ENCODE data around the gene MKNK1.

DNA sequence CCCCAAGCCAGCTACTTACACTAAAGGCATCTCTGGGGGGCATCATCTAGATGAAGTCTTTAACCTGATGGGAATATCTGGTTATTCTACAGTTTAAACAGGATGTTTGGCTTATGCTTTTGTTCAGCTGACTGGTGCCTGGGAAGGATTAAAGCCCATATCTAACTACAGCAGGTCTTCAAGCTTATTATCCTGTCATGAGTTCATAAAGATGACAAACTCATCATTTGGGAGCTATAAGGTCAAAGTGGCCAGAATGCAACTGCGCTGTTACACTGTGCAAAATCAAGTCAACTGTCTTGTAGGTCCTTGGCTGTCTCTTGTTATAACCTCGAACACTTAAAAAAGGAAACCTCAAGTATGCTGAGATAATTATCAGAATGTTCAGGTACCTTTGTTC, 31.1 kb upstream of the MKNK1 start:
- TF ChIP-seq CTCF (IDR thresholded peaks at IDR 0.05), result no peak
- TF ChIP-seq POLR2AphosphoS5 (IDR thresholded peaks at IDR 0.05; ENCODE audit: low read depth, low read length), result no peak
- TF ChIP-seq, protein P1, sequence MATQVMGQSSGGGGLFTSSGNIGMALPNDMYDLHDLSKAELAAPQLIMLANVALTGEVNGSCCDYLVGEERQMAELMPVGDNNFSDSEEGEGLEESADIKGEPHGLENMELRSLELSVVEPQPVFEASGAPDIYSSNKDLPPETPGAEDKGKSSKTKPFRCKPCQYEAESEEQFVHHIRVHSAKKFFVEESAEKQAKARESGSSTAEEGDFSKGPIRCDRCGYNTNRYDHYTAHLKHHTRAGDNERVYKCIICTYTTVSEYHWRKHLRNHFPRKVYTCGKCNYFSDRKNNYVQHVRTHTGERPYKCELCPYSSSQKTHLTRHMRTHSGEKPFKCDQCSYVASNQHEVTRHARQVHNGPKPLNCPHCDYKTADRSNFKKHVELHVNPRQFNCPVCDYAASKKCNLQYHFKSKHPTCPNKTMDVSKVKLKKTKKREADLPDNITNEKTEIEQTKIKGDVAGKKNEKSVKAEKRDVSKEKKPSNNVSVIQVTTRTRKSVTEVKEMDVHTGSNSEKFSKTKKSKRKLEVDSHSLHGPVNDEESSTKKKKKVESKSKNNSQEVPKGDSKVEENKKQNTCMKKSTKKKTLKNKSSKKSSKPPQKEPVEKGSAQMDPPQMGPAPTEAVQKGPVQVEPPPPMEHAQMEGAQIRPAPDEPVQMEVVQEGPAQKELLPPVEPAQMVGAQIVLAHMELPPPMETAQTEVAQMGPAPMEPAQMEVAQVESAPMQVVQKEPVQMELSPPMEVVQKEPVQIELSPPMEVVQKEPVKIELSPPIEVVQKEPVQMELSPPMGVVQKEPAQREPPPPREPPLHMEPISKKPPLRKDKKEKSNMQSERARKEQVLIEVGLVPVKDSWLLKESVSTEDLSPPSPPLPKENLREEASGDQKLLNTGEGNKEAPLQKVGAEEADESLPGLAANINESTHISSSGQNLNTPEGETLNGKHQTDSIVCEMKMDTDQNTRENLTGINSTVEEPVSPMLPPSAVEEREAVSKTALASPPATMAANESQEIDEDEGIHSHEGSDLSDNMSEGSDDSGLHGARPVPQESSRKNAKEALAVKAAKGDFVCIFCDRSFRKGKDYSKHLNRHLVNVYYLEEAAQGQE (IDR thresholded peaks at IDR 0.05; ENCODE audit: insufficient read depth in 1 of 2, low read depth in 2 of 2, low read length in 1 of 2), result no peak
- no peak for TF ChIP-seq SIN3A (IDR thresholded peaks at IDR 0.05; ENCODE audit: borderline replicate concordance, insufficient read depth, low read depth, low read length)
- TF ChIP-seq TCF7L2 (IDR thresholded peaks at IDR 0.05; ENCODE audit: low read depth, low read length), result no peak
